Neural crest cell (in vitro differentiated cells): ENCODE results near the gene MED8. TPM values are rescaled to one million over a fixed set of nuclear protein-coding genes. Genes with fewer than 3 reads are reported as not detected.

Source experiments
- DNase-seq: peaks from one replicate; pipeline ENCODE4 v3.0.0; 2021; ENCODE audit warnings: low read depth, mixed read lengths, low spot score
- H3K27ac Mint-ChIP-seq: one replicate; pipeline ENCODE4 v1.8.0; 2021; ENCODE audit warnings: mild to moderate bottlenecking, mixed read lengths; ENCODE audit not compliant: unreplicated experiment
- H3K27me3 Mint-ChIP-seq: 2 replicates; pipeline ENCODE4 v1.8.0; 2021; ENCODE audit warnings: low read depth, mild to moderate bottlenecking, mixed read lengths
- H3K36me3 Mint-ChIP-seq: 2 replicates; pipeline ENCODE4 v1.8.0; 2021; ENCODE audit warnings: low read depth, mild to moderate bottlenecking, mixed read lengths
- H3K4me1 Mint-ChIP-seq: 2 replicates; pipeline ENCODE4 v1.8.0; 2021; ENCODE audit warnings: mixed read lengths
- H3K4me3 Mint-ChIP-seq: one replicate; pipeline ENCODE4 v1.8.0; 2021; ENCODE audit warnings: mild to moderate bottlenecking, mixed read lengths
- H3K9me3 Mint-ChIP-seq: 2 replicates; pipeline ENCODE4 v1.8.0; 2021; ENCODE audit warnings: mixed read lengths
- microRNA-seq: library from miRNA; unstranded; fragments of <30 nt; microRNA quantifications from one replicate; pipeline ENCODE4, GENCODE V29; 2020
- total RNA-seq: library from RNA; stranded (reverse); gene quantifications from 2 replicates; pipeline ENCODE4 v1.2.1, GENCODE V29; 2021
- TF ChIP-seq, protein P1 (sequence below): fragments of 200-600 bp; sonication (generic); conservative IDR thresholded peaks from 2 replicates; pipeline ENCODE4 v1.5.0; 2021; ENCODE audit warnings: antibody characterized with exemption, mild to moderate bottlenecking

The MED8 gene
- total RNA-seq, 1 donor from 2014 or later = 33.9 TPM

- Mint-ChIP-seq H3K36me3 (no peaks in the 10 kb centered on the region), H3K9me3 (no peaks in the 10 kb centered on the region), H3K4me3 (no peak overlapping the region), H3K27ac (no peak overlapping the region), H3K27me3 (no peaks in the 10 kb centered on the region), H3K4me1 (peaks cover 6% of the 10 kb centered on the region)
- TF ChIP-seq, protein P1, sequence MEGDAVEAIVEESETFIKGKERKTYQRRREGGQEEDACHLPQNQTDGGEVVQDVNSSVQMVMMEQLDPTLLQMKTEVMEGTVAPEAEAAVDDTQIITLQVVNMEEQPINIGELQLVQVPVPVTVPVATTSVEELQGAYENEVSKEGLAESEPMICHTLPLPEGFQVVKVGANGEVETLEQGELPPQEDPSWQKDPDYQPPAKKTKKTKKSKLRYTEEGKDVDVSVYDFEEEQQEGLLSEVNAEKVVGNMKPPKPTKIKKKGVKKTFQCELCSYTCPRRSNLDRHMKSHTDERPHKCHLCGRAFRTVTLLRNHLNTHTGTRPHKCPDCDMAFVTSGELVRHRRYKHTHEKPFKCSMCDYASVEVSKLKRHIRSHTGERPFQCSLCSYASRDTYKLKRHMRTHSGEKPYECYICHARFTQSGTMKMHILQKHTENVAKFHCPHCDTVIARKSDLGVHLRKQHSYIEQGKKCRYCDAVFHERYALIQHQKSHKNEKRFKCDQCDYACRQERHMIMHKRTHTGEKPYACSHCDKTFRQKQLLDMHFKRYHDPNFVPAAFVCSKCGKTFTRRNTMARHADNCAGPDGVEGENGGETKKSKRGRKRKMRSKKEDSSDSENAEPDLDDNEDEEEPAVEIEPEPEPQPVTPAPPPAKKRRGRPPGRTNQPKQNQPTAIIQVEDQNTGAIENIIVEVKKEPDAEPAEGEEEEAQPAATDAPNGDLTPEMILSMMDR = no peak
- no peak for DNase-seq
Observed at GRCh38 chr1:43338001-43338400, 51.6 kb downstream of the MED8 start.

DNA sequence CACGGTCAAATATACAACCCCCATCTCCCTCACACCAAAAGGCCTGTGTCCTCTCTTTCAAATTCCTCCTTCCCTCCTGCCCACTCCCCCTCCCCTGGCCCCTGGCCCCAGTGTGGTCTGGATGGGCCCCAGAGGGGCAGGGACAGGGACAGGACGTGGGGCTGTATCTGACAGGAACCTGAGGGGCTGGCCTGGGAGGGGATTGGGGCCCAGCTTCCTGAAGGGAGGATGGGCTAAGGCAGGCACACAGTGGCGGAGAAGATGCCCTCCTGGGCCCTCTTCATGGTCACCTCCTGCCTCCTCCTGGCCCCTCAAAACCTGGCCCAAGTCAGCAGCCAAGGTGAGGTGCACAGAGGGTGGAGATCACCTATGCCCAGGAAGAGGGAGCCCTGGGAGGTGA is 52.0 kb downstream of the MED8 start, which contains the start of gene MPL:
Gene MPL (plus strand): TSS at position 231 of the 400 bp plus-strand sequence. CDS start 31 bp downstream, at position 262.
- no peak within 1 kb of the TSS for H3K4me3 Mint-ChIP-seq
- peaks cover 6% of the 10 kb centered on the region for H3K4me1 Mint-ChIP-seq
- no peak within 1 kb of the TSS for H3K27ac Mint-ChIP-seq
- TF ChIP-seq, protein P1 = no peak
- no peak for DNase-seq
- no peaks in the 10 kb centered on the region for H3K27me3 Mint-ChIP-seq
- no peaks in the 10 kb centered on the region for H3K9me3 Mint-ChIP-seq
- H3K36me3 Mint-ChIP-seq = no peaks in the 10 kb centered on the region

DNA sequence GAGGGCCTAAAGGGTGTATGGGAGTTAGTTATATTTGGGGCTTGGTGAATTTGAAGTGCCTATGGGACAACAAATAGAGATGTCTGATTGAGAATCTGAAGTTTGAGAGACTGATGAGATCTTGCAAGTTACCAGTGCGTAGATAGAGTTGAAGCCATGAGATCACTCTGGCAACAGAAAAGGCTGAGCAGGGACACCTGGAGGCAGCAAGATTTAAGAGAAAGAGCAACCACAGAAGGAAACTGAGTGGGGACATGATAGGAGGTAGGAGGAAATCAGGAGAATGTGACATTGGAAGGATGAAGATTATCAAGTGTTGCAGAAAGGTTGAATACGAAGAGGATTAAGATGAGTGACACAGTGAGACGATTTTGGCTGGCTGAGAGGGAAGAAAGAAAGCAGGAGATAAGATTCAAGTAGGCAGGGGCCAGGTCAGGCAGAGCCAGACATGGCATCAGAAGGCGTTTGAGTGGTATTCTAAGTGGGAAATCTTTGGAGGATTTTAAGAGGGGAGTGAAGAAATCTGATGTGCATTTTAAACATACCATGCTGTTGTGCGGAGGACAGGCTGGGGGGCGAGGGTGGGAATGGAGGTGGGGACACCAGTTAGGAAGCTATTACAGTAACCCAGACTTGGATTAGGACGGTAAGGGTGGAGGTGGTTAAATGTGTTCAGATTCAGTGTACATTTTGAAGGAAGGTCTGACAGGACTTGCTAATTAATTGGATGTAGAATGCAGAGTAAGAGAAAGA is 55.0 kb downstream of the MED8 start:
- TF ChIP-seq, protein P1 = no peak
- Mint-ChIP-seq H3K9me3 (no peaks in the 10 kb centered on the region), H3K4me3 (no peak overlapping the region), H3K36me3 (no peaks in the 10 kb centered on the region), H3K4me1 (no peaks in the 10 kb centered on the region), H3K27ac (no peak overlapping the region), H3K27me3 (no peaks in the 10 kb centered on the region)
- DNase-seq = no peak

Small RNA genes lying within 50 kb of the gene (microRNA-seq; reads per million reads assigned to microRNA genes)
- gene MIR6734 = 4.1 reads per million

Other genes starting within 250 kb of the MED8 start
- gene EBNA1BP2, start 217.5 kb downstream of the MED8 start, total RNA-seq = 55.9 and 57.3 TPM in 2 replicates
- gene CFAP57, start 217.5 kb downstream of the MED8 start, total RNA-seq = 0.77 and 0.86 TPM in 2 replicates
- 0.14 TPM in 1 of 2 replicates, not detected in the other for gene TMEM125, start 119.8 kb downstream of the MED8 start, total RNA-seq
- not detected in 2 replicates for gene C1orf210, start 104.2 kb downstream of the MED8 start, total RNA-seq
- 2.2 and 2.8 TPM in 2 replicates for gene TIE1, start 88.8 kb downstream of the MED8 start, total RNA-seq
- not detected in 2 replicates for gene MPL, start 52.0 kb downstream of the MED8 start, total RNA-seq
- 180 and 196 TPM in 2 replicates for gene CDC20, start 30.8 kb downstream of the MED8 start, total RNA-seq
- 30.8 and 31.8 TPM in 2 replicates for gene ELOVL1, start 21.8 kb downstream of the MED8 start, total RNA-seq
- 39.4 and 42.0 TPM in 2 replicates for gene SZT2, start 99 bp upstream of the MED8 start, total RNA-seq
- gene HYI, start 64.1 kb upstream of the MED8 start, total RNA-seq = 42.9 and 46.6 TPM in 2 replicates
- 119 and 125 TPM in 2 replicates for gene PTPRF, start 141.1 kb upstream of the MED8 start, total RNA-seq